ENCODE data around the gene UPP2.

Gene UPP2

DNA sequence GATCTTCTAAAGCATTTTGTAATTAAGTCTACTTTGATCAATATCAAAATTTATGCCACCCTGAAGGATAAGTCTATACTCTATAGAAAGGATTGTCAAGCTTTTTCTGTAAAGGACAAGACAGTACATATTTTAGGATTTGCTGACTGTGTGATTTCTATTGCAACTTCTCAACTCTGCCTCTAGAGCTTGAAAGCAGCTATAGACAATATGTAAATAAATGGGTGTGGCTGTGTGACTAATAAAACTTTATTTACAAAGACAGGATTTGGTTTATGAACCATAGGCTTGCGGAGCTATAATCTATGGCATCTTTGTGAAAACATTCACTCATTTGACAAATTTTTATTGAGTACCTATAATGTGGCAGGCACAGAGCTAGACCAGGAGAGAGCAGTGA lies 18.4 kb downstream of the UPP2 start:
- H3K4me3 ChIP-seq (replicated peaks; ENCODE audit: low read depth, low read length): no peak overlapping the region
- TF ChIP-seq, protein P1, sequence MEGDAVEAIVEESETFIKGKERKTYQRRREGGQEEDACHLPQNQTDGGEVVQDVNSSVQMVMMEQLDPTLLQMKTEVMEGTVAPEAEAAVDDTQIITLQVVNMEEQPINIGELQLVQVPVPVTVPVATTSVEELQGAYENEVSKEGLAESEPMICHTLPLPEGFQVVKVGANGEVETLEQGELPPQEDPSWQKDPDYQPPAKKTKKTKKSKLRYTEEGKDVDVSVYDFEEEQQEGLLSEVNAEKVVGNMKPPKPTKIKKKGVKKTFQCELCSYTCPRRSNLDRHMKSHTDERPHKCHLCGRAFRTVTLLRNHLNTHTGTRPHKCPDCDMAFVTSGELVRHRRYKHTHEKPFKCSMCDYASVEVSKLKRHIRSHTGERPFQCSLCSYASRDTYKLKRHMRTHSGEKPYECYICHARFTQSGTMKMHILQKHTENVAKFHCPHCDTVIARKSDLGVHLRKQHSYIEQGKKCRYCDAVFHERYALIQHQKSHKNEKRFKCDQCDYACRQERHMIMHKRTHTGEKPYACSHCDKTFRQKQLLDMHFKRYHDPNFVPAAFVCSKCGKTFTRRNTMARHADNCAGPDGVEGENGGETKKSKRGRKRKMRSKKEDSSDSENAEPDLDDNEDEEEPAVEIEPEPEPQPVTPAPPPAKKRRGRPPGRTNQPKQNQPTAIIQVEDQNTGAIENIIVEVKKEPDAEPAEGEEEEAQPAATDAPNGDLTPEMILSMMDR (IDR thresholded peaks at IDR 0.05; ENCODE audit: insufficient read depth, low read length, poor library complexity, severe bottlenecking): no peak
- H3K27me3 ChIP-seq (replicated peaks; ENCODE audit: control insufficient read depth, insufficient read depth, low read length): no peaks in the 10 kb centered on the region
- H3K36me3 ChIP-seq (ENCODE audit: control insufficient read depth, insufficient read depth, low read length): no peaks in the 10 kb centered on the region
- no peak for DNase-seq (ENCODE audit: extremely low read depth, insufficient read length)

DNA sequence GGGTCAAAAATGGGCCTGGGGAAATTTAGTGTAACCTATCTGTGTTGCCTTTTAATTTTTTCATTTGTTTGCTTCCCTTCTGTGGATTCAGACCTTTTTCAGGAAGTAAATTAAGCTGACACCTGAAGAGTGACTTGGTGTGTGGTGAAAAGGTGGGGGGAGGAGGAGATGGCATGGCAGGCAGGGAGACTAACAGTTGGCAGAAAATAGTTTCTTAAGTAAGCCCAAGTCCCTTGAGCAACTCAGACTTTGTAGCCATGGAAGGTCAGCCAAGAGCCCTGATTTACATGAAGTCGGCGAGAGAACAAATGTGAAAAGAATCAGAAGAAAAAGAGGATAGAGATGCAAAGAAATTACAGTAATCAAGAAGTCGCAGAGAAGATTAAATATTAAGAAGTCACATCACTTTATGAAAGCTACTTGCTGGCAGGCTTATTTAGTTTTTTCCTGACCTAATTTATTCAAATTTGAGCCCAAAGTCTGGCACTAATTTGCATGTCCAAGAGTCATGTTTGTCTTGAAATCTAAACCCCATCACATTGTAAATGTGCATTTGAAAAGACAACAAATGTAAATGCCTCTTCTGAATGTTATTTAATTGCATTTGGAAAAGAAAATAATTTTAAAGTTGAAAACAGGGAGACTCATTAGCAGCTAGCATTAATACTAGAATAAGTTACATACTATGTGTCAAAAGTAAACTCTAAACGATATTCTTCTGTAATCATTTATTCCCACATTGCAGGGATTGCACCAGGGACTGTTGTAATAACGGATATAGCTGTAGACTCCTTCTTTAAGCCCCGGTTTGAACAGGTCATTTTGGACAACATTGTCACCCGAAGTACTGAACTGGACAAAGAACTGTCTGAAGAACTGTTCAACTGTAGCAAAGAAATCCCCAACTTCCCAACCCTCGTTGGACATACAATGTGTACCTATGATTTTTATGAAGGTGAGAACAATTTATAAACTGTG lies 19.3 kb downstream of the UPP2 start:
- Histone ChIP-seq H3K4me3 (replicated peaks; ENCODE audit: low read depth, low read length) (no peak overlapping the region), H3K27me3 (replicated peaks; ENCODE audit: control insufficient read depth, insufficient read depth, low read length) (no peaks in the 10 kb centered on the region), H3K36me3 (ENCODE audit: control insufficient read depth, insufficient read depth, low read length) (no peaks in the 10 kb centered on the region)
- DNase-seq (ENCODE audit: extremely low read depth, insufficient read length): no peak
- TF ChIP-seq, protein P1 (IDR thresholded peaks at IDR 0.05; ENCODE audit: insufficient read depth, low read length, poor library complexity, severe bottlenecking): no peak

- no peak for DNase-seq (ENCODE audit: extremely low read depth, insufficient read length)
- TF ChIP-seq, protein P1 (IDR thresholded peaks at IDR 0.05; ENCODE audit: insufficient read depth, low read length, poor library complexity, severe bottlenecking): no peak
- Histone ChIP-seq H3K27me3 (replicated peaks; ENCODE audit: control insufficient read depth, insufficient read depth, low read length) (no peaks in the 10 kb centered on the region), H3K36me3 (ENCODE audit: control insufficient read depth, insufficient read depth, low read length) (no peaks in the 10 kb centered on the region), H3K4me3 (replicated peaks; ENCODE audit: low read depth, low read length) (no peak overlapping the region)
These were observed 23.2 kb downstream of the UPP2 start for GRCh38 chr2:158124896-158125295.

- H3K27me3 ChIP-seq (replicated peaks; ENCODE audit: control insufficient read depth, insufficient read depth, low read length): no peaks in the 10 kb centered on the region
These were observed 24.3 kb downstream of the UPP2 start for GRCh38 chr2:158125756-158126498.

GRCh38 chr2:158127380-158127804 lies 25.7 kb downstream of the UPP2 start:
- no peak for DNase-seq (ENCODE audit: extremely low read depth, insufficient read length)
- TF ChIP-seq, protein P1 (IDR thresholded peaks at IDR 0.05; ENCODE audit: insufficient read depth, low read length, poor library complexity, severe bottlenecking): no peak
- Histone ChIP-seq H3K27me3 (replicated peaks; ENCODE audit: control insufficient read depth, insufficient read depth, low read length) (no peaks in the 10 kb centered on the region), H3K36me3 (ENCODE audit: control insufficient read depth, insufficient read depth, low read length) (no peaks in the 10 kb centered on the region), H3K4me3 (replicated peaks; ENCODE audit: low read depth, low read length) (no peak overlapping the region)

More at GRCh38 chr2:158125756-158126498, 24.3 kb downstream of the UPP2 start:
- TF ChIP-seq, protein P1 (IDR thresholded peaks at IDR 0.05; ENCODE audit: insufficient read depth, low read length, poor library complexity, severe bottlenecking): no peak
- no peak for DNase-seq (ENCODE audit: extremely low read depth, insufficient read length)
- Histone ChIP-seq H3K4me3 (replicated peaks; ENCODE audit: low read depth, low read length) (no peak overlapping the region), H3K36me3 (ENCODE audit: control insufficient read depth, insufficient read depth, low read length) (no peaks in the 10 kb centered on the region)
